Fibroblast of lung (primary cell): ENCODE data around the gene ANAPC1.
"Not testable (repeated sequence)": the region's sequence is repeated elsewhere in the genome, so short reads cannot be mapped to it uniquely, and the experiment has no call there.

Experiments used
- EZH2 ChIP-seq: IDR thresholded peaks from 2 replicates; pipeline ENCODE4 v1.5.1; 2012; ENCODE audit warnings: low read length, control low read depth, mild to moderate bottlenecking; ENCODE audit errors: missing control alignments
- TF ChIP-seq, protein P1 (sequence below), 2 donors: IDR thresholded peaks in 1 of 2; conservative IDR thresholded peaks in 1 of 2; 1 replicate in 1 of 2; 2 replicates in 1 of 2; pipeline ENCODE4 v1.5.1; 2011 to 2012; ENCODE audit warnings: low read length in 2 of 2, control low read depth in 1 of 2, inconsistent platforms in 1 of 2, low read depth in 1 of 2, mild to moderate bottlenecking in 1 of 2

DNA sequence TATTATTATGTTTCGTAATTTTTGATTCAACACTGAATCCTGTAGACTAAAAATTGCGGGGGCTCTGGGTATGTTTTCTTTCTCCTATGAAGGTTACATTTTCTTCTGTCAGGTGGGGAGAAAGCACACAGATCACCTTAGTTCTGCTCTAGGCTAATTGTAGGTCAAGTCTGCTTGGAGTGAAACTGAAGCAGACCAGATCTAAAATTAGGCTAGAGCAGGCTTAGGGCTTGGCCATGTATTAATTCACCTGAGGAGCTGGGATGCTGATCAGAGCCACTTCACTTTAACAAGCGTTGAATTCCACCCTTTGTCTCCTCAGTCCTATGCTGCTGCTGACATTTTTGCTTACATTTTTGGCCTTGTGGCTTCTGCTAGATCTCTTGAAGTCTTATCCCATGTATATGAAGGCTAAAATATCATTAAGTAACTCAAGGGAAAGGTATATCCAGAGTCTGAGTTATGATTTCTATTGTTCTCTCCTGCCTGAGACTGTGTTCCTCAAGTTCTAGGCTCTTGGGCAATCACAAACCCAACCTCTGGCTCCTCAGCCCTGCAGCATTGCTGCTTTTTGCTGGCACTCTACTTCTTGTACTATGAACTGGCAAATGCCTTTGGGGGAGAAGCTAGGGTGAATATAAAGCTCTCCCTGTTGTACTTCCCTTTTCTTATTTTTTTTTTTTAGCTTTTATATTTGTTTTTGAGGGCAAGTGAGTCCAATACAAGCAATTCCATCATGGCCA lies 112.9 kb downstream of the ANAPC1 start:
- TF ChIP-seq, protein P1, sequence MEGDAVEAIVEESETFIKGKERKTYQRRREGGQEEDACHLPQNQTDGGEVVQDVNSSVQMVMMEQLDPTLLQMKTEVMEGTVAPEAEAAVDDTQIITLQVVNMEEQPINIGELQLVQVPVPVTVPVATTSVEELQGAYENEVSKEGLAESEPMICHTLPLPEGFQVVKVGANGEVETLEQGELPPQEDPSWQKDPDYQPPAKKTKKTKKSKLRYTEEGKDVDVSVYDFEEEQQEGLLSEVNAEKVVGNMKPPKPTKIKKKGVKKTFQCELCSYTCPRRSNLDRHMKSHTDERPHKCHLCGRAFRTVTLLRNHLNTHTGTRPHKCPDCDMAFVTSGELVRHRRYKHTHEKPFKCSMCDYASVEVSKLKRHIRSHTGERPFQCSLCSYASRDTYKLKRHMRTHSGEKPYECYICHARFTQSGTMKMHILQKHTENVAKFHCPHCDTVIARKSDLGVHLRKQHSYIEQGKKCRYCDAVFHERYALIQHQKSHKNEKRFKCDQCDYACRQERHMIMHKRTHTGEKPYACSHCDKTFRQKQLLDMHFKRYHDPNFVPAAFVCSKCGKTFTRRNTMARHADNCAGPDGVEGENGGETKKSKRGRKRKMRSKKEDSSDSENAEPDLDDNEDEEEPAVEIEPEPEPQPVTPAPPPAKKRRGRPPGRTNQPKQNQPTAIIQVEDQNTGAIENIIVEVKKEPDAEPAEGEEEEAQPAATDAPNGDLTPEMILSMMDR (conservative IDR thresholded peaks at IDR 0.05 in 1 of 2, IDR thresholded peaks at IDR 0.05 in 1 of 2; ENCODE audit: low read depth in 1 of 2, low read length in 2 of 2): not testable (repeated sequence)
- TF ChIP-seq EZH2: not testable (repeated sequence)
